Stimulated activated CD4-positive, alpha-beta T cell treated with anti-CD3 and anti-CD28 coated beads, Interleukin-4, amount 100 ng/mL, for 1 hour (primary cell): Measurements from ENCODE around the gene SLC38A10.

Experiments used
- DNase-seq: peaks from one replicate; pipeline ENCODE4 v3.0.0-alpha.2; 2020

SLC38A10 gene

GRCh38 chr17:81295676-81296381, 722 bp upstream of the SLC38A10 start:
- DNase-seq: peak; percentile 44

GRCh38 chr17:81294512-81295030, 536 bp downstream of the SLC38A10 start:
- peak; percentile 17 for DNase-seq

- no peak for DNase-seq
Measured at GRCh38 chr17:81292450-81292849, 2.7 kb downstream of the SLC38A10 start.

GRCh38 chr17:81291662-81292061, 3.4 kb downstream of the SLC38A10 start:
- DNase-seq: peak; percentile 78

DNA sequence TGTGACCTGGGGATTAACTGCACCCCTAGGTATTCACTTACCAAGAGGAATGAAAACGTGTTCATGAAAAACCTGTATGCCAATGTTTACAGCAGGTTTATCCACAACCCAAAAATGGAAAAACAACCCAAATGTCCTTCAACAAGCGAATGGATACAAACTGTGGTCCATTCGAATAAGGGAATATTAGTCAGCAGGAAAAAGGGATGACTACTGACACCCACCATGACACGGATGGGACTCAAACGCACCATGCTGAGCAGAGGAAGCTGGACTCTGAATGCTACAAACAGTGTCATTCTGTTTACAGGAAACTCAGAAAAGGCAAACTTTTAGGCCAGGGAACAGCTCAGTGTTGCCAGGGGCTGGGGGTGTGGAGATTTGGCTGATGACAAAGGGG, 4.9 kb downstream of the SLC38A10 start:
- DNase-seq: no peak

DNA sequence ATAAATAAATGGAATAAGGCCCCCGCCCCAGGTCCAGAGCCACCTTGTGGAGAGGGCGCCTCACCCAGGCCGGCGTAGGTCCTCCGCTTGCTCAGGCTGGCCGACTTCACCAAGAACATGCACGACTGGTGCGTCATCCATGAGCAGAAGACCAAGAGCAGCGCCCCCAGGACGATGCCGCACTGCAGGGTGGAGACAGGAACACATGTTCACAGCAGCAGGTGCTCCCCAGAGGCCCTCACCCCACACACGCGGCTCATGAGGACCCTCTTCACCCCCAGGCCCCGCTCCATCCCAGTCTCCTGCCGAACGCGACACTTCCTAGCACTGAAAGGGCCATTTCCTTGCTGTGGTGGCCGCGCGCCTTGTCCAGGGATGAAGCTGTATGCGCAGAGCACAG, 5.5 kb downstream of the SLC38A10 start:
- no peak for DNase-seq

DNA sequence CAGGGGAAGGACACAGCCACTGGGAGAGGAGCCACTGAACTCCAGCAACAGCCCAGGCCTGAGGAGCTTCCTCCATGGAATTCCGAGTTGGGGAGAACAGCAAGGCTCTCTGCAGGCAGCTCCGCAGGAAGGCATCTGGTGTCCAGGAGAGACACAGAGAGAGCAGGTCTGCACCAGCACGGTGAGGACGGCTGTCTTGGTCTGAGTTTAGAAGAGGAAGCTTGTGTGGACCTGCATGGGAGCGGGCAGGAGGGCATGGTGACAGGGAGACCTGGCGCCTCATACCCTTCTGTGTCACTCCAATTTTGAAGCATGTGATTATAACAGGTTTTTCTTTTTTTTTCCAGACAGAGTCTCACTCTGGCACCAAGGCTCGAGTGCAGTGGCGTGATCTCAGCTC, 6.4 kb downstream of the SLC38A10 start:
- no peak for DNase-seq

DNA sequence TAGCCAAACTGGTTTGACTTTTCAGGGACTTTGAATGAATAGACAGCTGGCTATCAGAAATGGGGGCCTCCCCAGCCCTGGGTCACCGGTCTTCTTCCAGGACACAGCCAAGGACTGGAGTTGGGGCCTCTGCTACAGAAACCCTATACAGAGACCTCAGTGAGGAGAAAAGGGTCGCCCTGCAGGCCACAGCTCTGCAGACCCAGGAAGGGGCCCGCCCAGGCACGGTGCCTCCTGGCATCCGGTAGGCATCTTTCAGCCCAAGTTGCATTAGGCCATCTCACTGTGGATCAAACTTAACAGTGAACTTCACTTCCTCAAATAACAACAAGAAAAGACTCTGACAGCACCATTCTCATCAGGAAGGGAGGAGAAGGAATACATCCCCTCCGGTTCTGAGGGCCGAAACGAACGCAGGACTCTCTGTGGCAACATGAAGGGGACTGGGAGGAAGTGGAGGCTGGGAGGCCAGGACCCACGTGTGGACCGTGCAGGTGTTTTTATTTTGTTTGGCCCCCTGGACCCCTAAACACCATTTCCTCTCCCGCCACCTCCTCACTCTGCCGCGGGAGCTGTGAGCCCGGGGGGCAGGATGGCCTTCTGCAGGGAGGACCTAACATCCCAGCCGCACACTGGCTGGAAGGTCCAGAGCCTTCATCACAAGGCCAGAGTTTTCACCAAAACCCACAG, 7.2 kb downstream of the SLC38A10 start:
- DNase-seq: no peak

DNA sequence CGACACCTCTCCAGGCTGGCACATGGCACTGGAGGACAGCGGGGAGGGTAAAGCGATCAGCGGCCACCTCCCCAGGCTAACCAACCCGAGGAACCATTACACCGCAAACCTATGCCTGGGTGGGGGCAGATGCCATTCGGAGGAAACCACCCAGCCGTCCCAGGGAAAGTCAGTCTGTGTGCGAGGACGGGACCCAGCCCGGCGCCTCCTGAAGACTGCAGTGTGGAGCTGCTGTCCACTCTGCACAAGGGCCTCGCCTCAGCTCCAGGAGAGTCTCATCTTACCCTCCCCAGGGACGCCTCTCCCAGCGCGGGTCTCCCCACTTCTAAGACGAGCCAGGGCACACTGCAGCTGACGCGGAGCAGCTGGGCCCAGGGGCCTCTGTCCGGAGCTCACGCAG, 8.0 kb downstream of the SLC38A10 start:
- DNase-seq: no peak

GRCh38 chr17:81286491-81287145, 8.5 kb downstream of the SLC38A10 start:
- DNase-seq: no peak

- DNase-seq: no peak
Measured at GRCh38 chr17:81285894-81286293, 9.2 kb downstream of the SLC38A10 start.

DNA sequence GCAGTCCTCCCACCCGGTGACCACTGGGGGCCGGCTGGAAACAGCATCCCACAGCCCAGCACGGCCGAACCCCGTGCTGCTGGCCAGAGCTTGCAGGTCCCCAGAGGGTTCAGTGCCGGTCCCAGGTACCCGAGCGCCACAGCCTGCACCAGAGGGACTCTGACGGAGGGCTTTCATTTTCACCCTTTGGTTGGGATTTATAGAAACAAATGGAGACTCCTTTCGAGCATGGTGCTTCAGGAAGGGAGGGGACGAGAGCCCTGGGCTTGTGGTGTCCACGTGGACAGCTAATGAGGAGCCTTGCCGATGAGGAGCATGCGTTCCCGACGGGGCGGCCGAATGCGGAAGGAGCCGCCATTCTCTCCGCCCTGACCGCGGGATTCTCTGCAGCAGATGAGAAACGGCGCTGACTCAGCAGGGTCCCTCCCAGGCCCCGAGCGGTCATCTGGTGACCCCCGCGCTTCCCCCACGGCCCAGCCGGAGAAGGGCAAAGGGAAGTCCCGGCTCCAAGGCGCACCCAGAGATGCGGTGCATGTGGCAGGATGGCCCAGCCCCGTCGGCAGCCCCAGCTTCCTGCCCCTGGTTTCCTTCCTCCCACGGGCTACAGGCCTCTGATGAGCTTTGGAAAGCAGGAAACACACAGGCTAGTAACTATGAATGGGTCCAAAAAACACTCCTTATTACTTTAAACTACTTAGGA, 9.8 kb downstream of the SLC38A10 start:
- peak; percentile 62 for DNase-seq

- no peak for DNase-seq
Measured at GRCh38 chr17:81282876-81283275, 12.2 kb downstream of the SLC38A10 start.

DNA sequence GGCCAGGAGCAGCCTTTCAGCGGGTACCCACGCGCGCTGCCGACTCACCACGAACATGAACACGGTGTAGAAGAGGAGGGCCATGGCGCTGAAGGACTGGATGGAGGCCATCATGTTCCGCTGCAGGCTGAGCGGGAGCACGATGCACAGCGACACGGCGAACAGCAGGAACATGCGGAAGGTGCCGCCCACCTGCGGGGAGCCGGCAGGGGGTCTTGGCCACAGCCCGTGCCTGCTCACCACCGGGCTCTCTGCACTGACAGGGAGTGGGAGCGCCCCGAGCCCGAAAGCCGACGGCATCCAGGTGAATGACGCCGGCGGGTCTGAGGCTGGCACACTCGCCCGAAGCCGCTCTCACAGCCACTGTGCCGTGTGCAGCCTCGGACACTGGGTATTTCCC, 13.0 kb downstream of the SLC38A10 start:
- no peak for DNase-seq

DNA sequence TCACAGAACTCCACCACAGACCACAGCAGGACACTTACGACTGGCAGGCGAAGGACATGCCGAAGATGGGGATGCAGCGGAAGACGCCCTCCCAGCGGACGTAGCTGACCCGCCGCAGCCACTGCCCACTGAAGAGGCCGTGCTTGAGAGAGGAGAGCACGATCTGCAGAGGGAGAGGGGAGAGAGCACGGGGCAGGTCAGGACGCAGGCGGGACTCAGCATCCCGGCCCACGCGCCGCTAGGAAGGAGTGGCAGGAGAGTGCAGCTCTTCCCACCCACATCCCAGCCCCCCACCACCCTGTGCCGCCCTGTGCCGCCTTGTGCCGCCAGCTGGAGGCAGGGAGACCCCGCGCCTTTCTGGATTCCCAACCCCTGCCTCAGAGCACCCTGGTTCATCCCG, 14.5 kb downstream of the SLC38A10 start:
- DNase-seq: no peak

DNA sequence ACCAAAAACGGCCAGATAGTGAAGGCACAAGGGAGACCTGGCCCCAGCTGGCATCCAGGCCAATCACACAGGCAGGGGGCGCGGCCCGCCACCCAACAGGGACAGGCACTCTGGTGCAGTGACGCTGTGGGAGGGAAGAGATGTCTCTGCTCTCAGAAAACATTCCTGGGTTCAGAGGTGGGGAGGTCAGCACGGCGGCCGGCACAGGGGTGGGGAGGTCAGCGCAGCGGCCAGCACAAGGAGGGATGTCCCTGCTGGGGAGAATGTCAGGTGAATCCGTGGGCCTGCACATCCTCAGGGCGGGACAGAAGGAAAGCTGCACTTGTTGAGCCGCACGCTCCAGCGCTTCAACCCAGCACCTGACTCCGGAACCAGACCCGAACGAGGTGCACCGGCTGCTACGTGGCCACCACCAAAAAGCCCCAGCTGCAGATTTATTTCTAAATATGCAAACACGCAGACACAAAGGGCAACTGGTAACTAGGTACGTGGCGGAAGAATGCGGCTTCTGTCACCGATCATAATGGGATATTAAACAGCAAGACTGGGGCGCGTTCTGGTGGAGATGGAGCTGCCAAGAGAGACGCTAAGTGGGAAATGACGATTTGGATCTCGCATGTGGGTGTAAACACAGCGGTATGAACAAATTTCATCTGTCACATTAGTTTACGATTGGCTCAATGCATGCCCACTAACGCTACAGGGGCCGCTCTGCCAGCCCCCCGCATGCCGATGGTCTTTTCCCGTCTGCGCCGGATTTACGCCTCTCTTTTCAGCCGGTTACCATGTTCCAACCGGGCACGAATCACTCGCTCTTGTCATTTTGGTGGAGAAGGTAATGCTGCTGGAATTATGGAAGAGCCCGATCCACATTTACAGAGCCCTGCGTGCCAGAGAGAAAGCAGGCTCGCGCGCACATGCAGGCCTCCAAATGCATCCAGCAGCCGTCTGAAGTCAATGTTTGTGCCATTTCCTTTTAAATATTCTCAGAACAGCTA, 15.5 kb downstream of the SLC38A10 start:
- DNase-seq: no peak

- no peak for DNase-seq
Measured at GRCh38 chr17:81278831-81279230, 16.3 kb downstream of the SLC38A10 start.

DNA sequence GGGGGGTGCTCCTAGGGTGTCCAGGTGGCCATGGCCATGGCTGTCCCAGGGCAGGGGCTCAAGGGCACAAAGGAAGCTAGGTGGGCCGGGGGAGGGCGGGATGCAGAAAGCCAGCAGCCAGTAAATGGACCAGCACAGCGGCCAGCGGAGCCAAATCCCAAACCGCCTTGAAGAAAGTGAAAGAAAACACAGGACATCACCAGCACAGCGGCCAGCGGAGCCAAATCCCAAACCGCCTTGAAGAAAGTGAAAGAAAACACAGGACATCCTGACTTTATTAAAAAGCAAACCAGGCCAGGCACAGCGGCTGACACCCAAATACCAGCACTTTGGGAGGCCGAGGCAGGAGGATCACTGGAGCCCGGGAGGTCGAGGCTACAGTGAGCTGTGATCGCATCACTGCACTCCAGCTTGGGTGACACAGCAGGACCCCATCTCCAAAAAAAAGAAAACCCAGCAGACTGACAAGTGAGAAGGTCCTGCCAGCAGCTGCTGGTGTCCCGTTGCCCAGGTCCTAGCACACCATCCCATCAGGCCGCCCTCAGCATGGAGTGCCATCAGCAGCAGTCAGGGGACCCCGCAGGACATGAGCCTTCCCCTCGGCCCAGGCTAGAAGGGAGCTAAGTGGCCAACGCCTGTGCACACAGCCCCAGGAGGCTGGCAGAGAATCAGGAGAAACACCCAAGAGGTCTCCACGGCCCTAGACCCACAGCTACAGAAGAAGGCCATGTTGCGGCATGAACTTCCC, 17.0 kb downstream of the SLC38A10 start:
- no peak for DNase-seq

GRCh38 chr17:81277421-81277820, 17.7 kb downstream of the SLC38A10 start:
- no peak for DNase-seq

- DNase-seq: no peak
Measured at GRCh38 chr17:81276781-81277180, 18.3 kb downstream of the SLC38A10 start.

DNA sequence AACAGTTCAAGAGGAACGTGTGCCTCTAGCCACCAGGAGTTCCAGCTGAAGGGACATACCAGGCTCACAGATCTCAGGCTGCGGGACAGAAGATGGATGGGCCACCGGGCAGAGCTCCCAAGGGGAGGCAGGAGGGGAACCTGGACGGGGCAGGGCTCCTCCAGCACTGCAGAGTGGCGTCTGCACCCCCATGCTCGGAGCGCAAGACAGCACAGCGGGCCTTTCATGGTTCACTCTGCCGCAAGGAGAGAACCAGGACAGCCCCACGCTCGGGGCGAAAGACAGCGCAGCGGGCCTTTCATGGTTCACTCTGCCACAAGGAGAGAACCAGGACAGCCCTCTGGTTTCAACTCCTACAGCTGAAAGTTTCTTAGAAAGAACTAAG, 20.6 kb downstream of the SLC38A10 start:
- no peak for DNase-seq
